GM19468 (cell line): ENCODE measurements around the gene KDM4B.

Experiments used
- ATAC-seq: cut with Tn5 transposase; IDR thresholded peaks from one replicate; pipeline ENCODE4 v1.9.1; 2021; ENCODE audit warnings: mild to moderate bottlenecking, moderate library complexity, moderate number of reproducible peaks; ENCODE audit not compliant: unreplicated experiment; ENCODE audit errors: extremely low read depth

The KDM4B gene

DNA sequence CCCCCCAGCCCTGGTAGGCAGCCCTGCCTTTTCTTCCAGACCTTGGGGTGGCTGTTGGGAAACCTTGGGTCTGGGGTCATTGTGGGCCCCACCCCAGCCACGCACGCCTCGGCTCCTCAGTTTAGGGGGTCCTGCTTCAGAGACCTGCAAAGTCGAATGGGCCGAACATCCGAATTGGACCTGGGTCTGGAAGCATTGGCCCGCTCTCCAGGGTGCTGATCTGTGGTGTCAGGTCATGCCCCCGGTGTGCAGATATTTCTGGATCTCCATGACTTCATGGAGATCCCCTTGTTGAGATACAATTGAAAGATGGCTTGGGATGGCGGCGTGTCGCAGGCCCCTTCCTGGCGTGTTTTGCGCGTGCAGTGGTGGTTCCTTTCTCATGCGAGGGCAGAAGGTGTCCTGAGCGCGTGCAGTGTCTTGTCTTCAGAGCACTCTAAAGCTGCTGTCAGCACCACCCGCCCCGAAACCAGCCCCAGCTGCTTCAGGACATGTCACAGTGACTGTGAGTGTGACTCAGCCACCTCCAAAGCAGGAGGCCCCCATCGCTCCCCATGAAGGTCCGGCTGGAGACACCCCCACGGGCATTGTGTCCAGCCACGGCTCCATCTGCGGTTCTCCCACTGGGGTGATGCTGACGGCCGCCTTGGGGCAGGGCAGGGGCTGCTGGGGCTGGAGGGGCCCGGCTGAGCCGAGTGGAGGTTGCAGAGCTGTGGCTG lies 112.7 kb downstream of the KDM4B start:
- ATAC-seq, result no peak

DNA sequence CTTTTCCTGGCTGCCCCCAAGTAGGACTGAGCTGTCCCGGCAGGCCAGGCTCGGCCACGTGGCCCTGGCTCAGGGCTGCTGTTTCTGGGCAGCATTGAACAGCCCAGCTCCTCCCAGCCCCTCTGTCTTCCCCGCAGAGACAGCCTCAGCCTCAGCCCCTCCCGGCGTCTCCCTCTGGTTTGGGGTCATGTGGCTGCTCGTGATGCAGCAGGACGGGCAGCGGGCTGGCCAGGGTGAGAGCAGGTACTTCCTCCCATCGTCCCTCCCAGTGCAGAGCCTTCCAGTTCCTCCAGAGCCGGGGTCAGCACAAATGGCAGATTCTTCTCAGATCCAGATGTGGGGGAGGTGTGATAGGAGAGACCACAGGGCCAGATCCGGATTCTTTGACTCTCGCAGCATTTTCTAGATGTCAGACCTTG lies 114.6 kb downstream of the KDM4B start:
- ATAC-seq, result no peak

DNA sequence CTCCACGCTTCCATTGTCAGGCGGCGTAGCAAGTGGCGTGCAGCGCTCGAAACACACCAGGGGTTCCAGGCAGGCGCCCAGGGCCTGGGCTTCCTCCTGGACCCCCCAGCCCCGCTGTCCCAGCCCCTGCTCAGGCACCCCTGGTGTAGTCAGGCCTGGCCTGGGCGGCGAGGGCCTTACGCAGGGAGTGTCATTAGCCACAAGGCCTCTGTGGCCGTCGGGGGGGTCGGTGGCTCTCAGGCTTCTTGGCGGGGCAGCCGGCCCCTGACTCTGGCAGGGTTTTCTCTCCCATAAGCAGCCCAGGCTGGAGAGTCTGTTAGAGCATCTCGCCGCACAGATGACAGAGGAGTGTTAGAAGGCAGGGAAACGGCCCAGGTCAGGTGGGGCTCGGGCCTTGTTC lies 116.7 kb downstream of the KDM4B start:
- no peak for ATAC-seq

DNA sequence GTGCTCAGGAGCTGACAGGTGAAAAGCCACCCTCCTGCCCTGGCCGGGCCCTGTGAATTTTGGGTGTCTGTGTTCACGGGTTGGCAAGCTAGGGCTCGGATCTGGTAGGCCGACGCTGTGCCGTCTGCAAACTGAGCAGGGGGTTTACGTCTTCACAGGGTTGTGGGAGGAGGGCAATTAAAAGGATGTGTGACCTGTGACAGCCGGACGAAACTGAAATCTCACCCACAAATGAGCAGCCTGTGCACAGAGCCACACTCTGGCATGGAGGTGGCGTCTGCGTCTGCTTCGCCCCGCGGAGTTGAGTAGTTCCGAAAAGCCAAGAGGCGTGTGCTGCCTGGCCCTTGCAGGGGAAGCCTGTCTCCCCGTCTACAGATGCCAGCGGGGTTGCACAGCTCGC lies 117.3 kb downstream of the KDM4B start:
- no peak for ATAC-seq

DNA sequence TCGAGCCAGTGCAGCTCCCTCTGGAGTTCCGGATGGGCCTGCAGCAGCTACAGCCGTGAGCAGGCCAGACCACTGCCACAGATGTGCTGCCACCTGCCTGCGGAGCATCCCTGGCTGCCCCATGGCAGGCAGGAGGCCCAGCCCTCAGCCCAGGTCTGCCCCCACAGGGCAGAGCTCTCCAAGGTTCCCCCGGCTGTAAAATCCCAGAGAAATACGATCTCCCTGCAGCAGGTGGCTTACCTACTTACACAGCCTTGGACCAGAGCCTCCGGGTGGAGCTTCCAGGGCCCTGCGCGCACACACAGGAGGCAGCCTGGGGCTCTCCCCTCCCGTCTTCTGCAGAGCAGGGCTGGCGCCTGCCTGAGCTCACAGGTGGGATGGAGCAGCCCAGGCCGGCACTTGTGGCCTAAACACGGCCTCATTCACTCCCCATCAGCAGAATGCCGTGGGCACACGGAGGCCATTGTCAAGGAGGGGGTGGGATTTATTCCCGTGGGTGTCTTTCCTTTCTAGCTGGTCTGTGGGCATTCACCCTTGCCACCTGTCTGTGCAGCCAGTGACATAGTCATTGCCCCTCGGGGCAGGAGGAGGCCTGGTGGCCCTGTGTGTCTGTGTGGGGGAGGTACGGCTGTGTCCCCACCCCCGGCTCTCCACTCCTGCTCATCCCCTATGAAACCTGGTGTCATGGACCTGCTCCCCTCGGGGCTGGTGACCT lies 118.0 kb downstream of the KDM4B start:
- no peak for ATAC-seq

DNA sequence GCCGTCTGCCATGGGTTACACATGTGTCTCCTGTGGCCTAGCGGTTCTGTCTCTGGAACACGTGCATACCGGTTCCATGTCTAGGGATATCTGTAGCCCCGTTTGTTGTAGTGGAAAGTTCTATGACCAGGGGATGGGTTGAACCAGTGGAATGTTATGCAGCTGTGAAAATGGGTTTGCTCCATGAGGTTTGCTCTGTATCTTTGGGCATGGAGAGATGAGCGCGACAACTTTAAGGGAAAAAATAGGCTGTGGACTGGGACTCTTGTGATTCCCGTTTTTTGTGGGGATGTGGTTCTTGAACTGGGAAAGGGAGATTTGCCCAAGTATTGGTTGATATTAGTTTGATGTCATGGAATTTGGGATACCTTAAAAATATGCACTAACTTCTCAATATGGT lies 120.4 kb downstream of the KDM4B start:
- no peak for ATAC-seq

DNA sequence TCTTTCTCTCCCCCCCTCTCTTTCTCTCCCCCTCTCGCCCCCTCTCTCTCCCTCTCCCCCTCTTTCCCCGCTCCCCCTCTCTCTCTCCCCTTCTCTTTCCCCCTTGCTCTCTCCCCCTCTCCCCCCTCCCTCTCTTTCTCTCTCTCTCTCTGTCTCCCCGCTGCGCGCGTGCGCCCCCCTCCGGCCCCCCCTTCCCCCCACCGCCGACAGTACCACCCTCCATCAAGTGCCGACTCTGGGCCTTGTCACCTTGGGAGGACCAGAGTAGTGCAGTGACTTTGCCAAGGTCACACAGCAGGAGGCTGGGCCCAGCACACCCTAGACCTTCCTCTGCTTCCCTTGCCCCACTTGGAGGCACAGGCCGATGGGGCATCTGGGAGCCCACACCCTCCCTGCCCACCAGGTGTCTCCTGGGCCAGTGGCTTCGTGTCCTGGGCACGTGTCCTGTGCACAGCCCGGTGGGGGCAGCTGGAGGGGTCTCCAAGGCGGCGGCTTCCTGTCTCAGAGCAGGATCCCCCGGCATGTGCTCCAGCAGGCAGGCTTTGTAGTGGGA lies 121.6 kb downstream of the KDM4B start:
- no peak for ATAC-seq

DNA sequence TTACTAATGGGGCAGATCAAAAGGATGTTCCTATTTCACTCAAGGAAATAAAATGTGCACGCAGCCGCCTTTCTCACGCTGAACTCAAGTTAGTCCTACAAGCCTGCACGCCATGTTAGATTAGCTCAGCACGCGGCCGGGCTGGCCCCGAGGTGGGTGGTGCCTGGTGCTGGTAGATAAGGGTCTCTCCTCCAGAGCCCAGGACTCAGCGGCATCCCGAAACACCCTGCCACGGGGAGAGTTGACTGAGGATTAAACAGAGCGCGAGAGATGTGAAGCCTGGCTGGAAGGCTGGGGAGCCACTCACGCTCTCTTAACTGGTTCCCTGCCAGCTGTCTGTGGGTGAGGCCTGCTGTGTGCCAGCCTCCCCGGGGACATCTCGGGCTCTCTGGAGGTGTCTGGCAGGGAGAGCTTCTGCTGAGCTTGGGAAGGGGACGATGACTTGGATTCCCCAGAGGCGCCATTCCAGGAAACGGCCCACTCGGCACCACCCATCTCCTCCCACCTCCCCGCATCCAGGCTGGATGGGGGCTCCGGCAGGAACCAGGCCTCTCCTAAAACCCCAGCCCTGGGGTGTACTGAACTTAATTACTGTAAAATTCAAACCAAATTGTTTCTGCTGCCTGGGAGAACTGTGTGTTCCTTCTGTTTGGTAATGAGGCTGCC lies 122.2 kb downstream of the KDM4B start:
- ATAC-seq, result no peak

DNA sequence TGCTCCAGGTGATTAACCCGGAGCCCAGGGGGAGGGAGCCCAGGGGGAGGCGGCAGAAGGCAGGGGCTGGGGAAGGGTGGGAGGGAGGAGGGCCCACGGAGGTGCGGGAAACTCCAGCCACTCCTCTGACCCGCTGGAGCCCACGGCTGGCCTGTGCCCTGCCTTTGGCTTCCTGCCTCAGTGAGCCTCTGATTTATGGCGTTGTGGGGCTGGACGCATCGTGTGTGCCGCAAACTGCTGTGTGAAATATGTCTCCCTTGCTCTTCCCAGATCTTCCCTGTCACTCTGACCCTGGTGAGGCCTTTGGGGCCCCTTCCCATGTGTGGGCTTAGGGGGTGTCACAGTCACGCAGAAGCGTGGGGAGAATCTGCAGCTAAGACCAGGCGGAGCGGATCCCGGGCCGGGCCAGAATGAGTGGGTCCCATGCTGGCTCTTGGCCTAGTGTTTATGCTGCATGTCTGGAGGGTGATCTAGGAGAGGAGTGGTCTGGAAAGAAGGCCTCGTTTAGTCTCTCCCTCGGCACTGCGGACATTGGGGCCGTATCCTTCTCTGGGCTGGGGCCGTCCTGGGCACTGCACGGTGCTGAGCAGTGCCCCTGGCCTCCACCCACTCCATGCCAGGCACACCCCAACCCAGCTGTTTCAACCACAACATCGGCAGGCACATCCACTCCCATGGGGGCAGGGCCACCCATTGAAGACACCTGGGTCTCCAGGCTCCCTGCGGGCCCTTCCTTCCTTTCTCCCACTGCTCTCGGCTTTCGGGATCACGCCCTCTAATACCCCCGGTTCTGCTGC lies 123.0 kb downstream of the KDM4B start:
- ATAC-seq, result no peak

DNA sequence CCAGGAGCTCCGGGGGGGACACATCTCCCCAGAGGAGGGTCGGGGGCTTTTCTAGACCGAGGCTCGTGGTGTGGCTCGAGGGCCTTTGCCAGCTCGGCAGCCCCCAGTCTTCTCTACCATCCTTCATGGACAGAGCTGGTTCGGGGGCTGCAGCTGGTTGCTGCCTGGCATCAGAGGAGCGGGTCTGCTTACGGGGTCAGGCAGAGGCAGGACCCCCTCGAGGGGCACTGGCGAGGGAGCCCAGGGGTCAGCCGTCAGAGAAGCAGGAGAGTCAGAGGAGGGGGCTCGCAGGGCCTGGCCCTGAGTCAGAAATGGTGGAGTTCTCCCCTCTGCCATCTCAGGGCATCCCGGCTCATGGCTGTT lies 123.5 kb downstream of the KDM4B start:
- ATAC-seq, result no peak

DNA sequence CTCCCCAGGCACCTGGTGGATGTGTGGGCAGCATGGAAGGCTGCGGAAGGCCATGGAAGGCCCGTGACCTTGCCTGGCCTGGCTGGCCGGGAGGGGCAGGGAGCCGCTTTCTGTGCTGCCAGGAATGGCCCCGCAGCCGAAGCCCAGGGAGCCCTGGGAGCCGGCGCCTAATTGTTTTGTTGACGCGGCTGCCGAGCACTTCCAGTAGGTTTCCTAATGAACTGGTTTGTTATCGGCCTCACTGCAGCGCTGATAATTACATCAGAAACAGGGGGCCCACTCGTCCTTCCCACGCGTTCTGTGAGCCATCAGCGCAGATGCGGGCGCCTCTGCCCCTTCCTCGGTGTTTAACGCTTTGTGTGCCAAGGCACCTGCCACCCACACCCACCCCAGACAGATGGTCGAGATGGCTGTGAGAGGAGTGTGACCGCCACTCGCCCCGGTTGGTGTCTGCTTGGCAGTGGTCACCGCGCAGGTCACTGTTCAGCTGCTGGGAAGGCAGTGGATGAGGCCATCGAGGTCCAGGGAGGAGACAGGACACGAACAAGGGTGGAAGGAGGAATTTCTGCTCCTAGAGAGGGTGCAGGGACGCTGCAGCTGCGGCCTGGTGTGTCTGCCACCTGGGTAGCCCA lies 124.5 kb downstream of the KDM4B start:
- ATAC-seq, result no peak

DNA sequence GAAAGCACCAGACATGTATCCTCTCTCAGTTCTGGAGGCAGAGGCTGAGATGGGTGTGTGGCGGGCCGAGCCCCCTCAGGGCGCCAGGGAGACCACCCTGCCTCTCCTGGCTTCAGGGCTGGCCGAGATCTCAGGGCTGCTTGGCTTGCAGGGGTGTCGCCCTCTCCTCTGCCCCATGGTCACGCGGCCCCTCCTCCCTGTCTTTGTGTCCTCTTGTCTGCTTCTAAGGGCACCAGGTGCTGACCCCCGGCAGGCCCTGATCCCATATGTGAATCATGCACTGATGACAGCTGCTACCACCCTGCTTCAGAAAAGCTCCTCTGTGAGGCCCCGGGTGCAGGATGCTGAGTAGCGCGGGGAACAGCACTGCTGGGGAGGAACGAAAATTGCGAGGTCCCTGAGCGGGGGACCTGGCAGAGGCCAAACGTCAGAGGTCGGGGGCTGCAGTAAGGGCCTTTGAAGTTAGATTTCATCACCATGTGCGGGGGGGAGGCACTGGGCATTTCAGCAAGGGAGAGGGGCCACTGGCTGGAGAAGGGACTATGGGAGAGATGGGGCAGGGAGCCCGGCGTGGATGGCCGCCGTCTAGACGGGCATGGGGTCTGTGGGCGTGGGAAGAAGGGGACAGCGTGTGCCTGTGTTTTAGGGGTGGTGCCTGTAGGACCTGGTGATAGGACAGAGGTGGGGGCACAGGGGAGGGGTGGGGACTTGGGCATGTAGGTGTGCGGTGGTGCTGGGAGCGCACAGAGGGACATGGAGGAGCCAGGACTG lies 125.2 kb downstream of the KDM4B start:
- no peak for ATAC-seq

DNA sequence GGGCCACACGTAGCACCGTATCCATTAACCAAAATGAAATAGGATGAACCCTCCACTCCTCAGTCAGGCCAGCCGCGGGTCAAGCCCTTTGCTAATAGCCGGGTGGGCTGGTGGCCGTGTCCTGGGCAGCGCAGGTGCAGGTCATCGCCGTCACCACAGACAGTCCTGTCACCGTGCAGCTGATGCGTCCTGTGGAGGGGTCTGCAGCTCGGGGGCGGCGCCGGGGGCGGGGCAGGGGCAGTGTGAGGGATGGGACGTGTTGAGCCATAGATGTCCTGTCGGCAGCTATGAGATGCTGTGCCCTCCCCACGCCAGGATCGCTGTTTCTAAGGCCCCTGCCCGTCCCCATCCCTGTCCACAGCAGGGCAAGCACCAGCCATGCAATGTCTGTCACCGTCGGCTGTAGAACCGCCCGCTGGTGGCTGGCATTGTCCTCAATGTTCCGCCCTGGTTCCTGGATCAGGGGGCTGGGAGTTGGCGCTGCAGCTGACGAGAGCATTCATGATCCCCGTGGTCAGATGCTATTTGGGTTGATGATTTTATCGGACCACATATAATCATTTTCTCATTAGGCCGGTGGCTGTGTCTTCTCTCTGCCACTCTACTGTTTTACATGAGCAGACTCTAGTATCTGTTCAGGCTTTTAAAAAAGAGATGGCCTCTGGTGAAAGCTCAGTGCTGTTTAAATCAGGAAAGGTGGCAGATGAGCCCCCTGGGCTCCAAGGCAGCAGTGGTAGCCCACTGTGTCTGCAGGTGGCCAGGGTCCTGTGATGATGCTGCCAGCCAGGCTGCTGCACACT lies 126.1 kb downstream of the KDM4B start:
- no peak for ATAC-seq

DNA sequence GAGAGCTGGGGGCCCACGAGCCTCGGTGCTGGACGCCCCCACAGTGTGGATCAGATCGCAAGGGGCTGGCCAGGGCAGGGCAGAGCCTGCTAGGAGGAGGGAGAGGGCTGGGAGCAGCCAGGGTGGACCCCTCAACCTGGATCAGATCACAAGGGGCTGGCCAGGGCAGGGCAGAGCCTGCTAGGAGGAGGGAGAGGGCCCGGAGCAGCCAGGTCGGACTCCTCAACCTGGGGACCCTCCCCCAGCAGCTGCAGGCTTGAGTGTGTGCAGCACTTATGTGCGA lies 126.6 kb downstream of the KDM4B start:
- ATAC-seq, result no peak

DNA sequence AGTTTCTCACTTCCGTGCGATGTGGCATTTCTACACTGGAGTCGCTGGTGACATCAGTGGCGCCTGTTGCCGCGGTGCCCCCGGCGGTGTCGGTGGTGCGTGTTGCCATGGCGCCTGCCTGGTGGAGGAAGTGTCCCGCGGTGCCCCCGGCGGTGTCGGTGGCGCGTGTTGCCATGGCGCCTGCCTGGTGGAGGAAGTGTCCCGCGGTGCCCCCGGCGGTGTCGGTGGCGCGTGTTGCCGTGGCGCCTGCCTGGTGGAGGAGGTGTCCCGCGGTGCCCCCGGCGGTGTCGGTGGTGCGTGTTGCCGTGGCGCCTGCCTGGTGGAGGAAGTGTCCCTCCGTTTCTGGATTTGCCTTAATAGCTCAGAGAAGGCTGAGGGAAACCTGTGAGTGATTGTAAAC lies 127.6 kb downstream of the KDM4B start:
- ATAC-seq, result no peak

DNA sequence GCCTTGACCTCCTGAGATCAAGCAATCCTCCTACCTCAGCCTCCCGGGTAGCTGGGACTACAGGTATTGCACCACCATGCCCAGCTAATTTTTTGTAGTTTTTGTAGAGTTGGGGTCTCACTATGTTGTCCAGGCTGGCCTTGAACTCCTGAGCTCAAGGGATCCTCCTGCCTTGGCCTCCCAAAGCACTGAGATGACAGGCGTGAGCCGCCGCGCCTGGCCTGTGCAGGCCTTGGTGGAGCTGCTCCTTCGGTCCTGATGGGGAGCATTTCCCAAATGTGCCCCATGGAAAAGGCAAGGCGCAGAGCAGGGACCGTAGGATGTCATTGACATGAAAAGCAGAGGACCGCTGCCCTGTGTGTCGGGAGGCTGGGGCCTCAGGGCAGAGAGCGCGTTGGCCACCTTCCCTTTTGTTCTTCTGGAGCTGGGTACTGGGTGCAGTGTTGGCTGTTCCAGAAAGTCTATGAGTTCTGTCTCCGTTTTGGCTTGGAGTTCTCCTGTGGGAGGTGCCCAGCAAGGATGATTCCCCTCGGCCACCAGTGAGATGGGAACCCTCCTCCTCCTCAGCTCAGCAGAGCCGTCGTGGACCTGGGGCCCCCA lies 128.5 kb downstream of the KDM4B start:
- no peak for ATAC-seq

DNA sequence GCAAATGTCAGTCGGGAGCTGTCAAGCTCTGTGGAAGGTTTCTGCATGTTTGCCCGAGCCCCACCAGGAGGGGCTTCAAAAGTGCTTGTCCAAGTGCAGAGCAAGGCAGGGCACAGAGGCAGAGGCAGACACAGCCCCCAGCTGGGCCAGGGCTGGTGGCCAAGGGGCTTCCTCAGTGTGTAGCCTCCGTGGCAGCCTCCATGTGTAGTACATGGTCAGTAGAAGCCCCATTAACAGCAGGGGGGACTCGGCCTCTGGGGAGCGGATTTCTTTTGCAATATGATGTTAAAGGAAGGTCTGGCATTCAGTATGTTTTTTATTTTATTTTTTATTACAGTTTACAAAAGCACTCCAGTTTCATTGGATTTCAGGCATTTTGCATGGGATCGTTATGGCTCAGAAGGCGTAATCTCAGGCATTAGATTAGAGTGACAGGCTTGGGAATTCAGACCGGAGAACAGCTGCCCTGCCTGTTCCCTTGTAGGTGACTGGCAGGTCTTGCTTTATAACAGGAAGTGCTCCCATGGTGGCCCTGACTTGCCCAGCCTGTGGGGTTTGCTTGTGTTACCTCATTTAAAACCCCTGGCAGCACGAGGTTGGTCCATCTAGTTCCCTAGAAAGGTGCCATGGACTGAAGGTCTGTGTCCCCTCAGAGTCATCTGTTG lies 129.2 kb downstream of the KDM4B start:
- ATAC-seq, result no peak

DNA sequence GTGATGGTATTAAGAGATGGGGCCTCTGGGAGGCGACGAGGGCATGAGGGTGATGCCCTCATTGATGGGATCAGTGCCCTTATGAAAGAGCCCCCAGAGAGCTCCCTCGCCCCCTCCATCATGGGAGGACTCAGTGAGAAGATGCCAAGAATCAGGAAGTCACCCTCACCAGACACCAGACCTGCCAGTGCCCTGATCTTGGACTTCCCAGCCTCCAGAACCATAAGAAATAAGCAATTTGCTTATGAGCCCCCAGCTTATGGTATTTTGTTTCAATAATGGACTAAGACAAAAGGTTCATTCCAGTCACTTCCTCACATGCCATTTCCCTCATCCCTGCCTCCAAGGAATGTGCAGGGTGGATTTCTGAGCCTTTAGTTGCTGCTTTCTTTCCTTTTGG lies 129.7 kb downstream of the KDM4B start:
- ATAC-seq, result no peak
